Measurements from ENCODE around the gene SPDYE2. TPM values are rescaled to one million over a fixed set of nuclear protein-coding genes. Genes with fewer than 3 reads are reported as not detected.
"Not testable (repeated sequence)": the region's sequence is repeated elsewhere in the genome, so short reads cannot be mapped to it uniquely, and the experiment has no call there.

The SPDYE2 gene
- total and polyA plus RNA-seq, 2 of the 13 experiments (the other 11 are each of a cell fraction or from before 2014, with no cell fraction given): not detected

DNA sequence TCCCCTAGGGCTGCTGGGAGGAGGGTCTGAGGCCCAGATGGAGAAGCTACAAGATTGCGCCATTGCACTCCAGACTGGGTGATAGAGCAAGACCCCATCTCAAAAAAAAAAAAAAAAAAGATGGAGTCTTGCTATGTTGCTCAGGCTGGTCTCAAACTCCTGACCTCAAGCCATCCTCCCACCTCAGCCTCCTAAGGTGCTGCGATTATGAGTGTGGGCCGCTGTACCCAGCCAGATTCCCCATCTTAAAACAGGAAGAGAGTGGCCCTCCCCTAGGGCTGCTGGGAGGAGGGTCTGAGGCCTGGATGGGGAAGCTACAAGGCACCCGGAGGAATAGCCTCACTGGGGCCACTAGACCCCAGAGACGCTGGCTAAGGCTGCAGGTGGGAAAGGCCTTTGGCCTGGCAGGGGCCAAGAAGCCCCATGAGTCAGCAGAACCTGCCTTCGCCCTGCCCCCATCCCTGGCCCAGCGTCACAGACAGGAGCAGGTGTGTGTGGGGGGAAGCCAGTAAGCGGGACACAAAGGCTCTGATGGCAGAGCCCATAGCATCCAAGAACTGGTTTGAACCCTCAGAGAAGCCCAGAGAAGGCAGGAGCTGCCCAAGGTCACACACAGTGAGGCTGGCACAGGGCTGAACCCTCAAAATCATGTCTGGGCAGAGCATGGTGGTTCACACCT is 43.5 kb upstream of the SPDYE2 start:
- intact Hi-C loops (cut with micrococcal nuclease; ENCODE audit: unreplicated experiment); CTCF ChIA-PET (ENCODE audit: low intra/inter-chr PET ratio, low total read pairs); POLR2A ChIA-PET; ATAC-seq; H3K9me3 ChIP-seq (ENCODE audit: low read length); BruUV-seq (replicated peaks); FAIRE-seq; H3K4me1 ChIP-seq (ENCODE audit: insufficient read depth, low read length); H3K4me2 ChIP-seq (ENCODE audit: low read depth, low read length); H3K9ac ChIP-seq (ENCODE audit: insufficient read depth, low read depth, low read length); H2AFZ ChIP-seq (ENCODE audit: low read length); H3K27ac ChIP-seq (ENCODE audit: extremely low read length, insufficient read depth, low read length); in situ Hi-C loops (cut with HindIII; ENCODE audit: extremely low pct_ligation_motif_present, low pct_unique_long_range_greater_than_20kb); H3K4me3 ChIP-seq (replicated peaks in 1 of 3; ENCODE audit: insufficient read depth in 1 of 3, low read depth in 2 of 3, low read length in 3 of 3); H3K27me3 ChIP-seq (ENCODE audit: control insufficient read depth in 1 of 2, insufficient read depth in 2 of 2, low read length in 2 of 2); H3K79me2 ChIP-seq (ENCODE audit: insufficient read depth, low read length); DNase-seq (ENCODE audit: low spot score); H3K36me3 ChIP-seq (replicated peaks in 1 of 2; ENCODE audit: control insufficient read depth in 1 of 2, insufficient read depth in 2 of 2, low read length in 2 of 2); H4K20me1 ChIP-seq (ENCODE audit: insufficient read depth, low read length): not testable (repeated sequence)
- 89% methylated on average over 3 of the region's 8 CpGs for WGBS (ENCODE audit: low lambda C conversion rate)

DNA sequence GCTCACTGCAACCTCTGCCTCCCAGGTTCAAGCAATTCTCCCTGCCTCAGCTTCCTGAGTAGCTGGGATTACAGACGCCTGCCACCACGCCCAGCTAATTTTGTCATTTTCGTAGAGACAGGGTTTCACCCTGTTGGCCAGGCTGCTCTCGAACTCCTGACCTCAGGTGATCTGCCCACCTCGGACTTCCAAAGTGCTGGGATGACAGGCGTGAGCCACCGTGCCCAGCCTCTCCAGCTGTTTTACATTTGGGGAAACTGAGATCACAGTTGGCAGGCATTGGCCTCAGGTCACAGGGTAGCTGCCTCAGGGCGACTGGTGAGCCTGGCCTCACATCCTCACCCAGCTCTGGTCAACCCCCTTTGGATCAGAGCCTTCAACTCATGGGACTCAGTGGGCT is 40.5 kb upstream of the SPDYE2 start:
- ATAC-seq; H3K4me3 ChIP-seq (replicated peaks in 1 of 3; ENCODE audit: insufficient read depth in 1 of 3, low read depth in 2 of 3, low read length in 3 of 3); H3K4me1 ChIP-seq (ENCODE audit: insufficient read depth, low read length); H3K27me3 ChIP-seq (ENCODE audit: control insufficient read depth in 1 of 2, insufficient read depth in 2 of 2, low read length in 2 of 2); H3K4me2 ChIP-seq (ENCODE audit: low read depth, low read length); in situ Hi-C loops (cut with HindIII; ENCODE audit: extremely low pct_ligation_motif_present, low pct_unique_long_range_greater_than_20kb); BruUV-seq (replicated peaks); H3K9ac ChIP-seq (ENCODE audit: insufficient read depth, low read depth, low read length); H3K9me3 ChIP-seq (ENCODE audit: low read length); H4K20me1 ChIP-seq (ENCODE audit: insufficient read depth, low read length); H3K27ac ChIP-seq (ENCODE audit: extremely low read length, insufficient read depth, low read length); CTCF ChIA-PET (ENCODE audit: low intra/inter-chr PET ratio, low total read pairs); DNase-seq (ENCODE audit: low spot score); POLR2A ChIA-PET; intact Hi-C loops (cut with micrococcal nuclease; ENCODE audit: unreplicated experiment); H2AFZ ChIP-seq (ENCODE audit: low read length); FAIRE-seq; H3K79me2 ChIP-seq (ENCODE audit: insufficient read depth, low read length); H3K36me3 ChIP-seq (replicated peaks in 1 of 2; ENCODE audit: control insufficient read depth in 1 of 2, insufficient read depth in 2 of 2, low read length in 2 of 2): not testable (repeated sequence)
- 56% methylated on average over 6 of the region's 8 CpGs for WGBS (ENCODE audit: low lambda C conversion rate)

DNA sequence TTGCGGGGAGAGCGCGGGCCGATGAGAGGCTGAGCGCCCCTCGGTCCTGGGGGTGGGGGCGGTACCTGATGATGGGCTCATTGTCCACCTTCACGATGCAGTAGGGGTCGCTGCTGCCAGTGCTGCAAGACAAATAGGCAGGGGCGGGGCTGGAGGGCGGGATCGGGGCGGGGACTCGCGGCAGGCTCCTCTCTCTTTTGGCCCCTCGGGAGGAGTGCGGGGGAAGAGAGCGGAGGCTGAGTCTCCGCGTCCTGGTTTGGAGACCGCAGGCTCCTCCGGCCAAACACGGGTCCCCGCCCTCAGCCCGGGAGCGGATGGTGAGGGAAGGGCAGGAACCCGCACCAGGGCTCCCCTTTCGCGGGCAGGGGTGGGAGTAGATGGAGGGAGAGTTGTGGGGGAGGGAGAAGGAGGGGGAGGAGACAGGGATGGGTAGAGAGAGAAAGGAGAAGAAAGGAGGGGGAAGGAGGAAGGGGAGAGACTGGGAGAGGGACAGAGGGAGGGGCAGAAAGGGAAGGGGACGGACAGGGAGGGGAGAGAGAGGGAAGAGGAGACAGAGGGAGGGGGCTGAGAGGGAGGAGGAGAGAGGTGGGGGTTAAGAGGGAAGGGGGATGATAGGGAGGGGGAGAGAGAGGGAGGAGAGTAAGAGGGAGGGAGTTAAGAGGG is 39.0 kb upstream of the SPDYE2 start:
- BruUV-seq (replicated peaks); in situ Hi-C loops (cut with HindIII; ENCODE audit: extremely low pct_ligation_motif_present, low pct_unique_long_range_greater_than_20kb); H3K4me2 ChIP-seq (ENCODE audit: low read depth, low read length); DNase-seq (ENCODE audit: low spot score); H3K36me3 ChIP-seq (replicated peaks in 1 of 2; ENCODE audit: control insufficient read depth in 1 of 2, insufficient read depth in 2 of 2, low read length in 2 of 2); H2AFZ ChIP-seq (ENCODE audit: low read length); H3K79me2 ChIP-seq (ENCODE audit: insufficient read depth, low read length); FAIRE-seq; H3K9me3 ChIP-seq (ENCODE audit: low read length); H3K4me3 ChIP-seq (replicated peaks in 1 of 3; ENCODE audit: insufficient read depth in 1 of 3, low read depth in 2 of 3, low read length in 3 of 3); intact Hi-C loops (cut with micrococcal nuclease; ENCODE audit: unreplicated experiment); CTCF ChIA-PET (ENCODE audit: low intra/inter-chr PET ratio, low total read pairs); POLR2A ChIA-PET; H3K9ac ChIP-seq (ENCODE audit: insufficient read depth, low read depth, low read length); H3K27ac ChIP-seq (ENCODE audit: extremely low read length, insufficient read depth, low read length); H3K27me3 ChIP-seq (ENCODE audit: control insufficient read depth in 1 of 2, insufficient read depth in 2 of 2, low read length in 2 of 2); H4K20me1 ChIP-seq (ENCODE audit: insufficient read depth, low read length); H3K4me1 ChIP-seq (ENCODE audit: insufficient read depth, low read length): not testable (repeated sequence)
- no CpG with 5 or more reads among the region's 30 CpGs for WGBS (ENCODE audit: low lambda C conversion rate)
- ATAC-seq: peak; percentile 62

DNA sequence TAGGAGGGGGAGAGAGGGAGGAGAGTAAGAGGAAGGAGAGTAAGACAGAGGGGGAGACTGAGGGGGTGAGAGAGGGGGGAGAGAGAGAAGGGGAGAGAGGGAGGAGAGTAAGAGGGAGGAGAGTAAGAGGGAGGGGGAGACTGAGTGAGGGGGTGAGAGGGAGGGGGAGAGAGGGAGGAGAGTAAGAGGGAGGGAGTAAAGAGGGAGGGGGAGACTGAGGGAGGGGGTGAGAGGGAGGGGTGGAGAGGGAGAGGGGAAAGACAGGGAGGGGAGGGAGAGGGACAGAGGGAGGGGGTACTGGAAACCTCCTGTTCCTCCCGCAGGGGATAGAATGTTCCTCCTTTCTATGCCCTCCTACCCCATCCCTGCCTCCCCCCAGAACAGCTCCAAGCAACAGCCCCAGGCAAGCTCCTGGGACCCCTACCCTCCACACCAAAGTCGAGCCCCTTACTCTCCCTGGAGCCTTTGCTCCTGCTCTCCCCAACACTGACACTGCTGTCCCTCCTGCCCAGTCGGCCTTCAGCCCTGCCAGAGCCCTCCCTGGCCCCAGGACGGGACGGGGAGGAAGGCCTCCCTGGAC is 38.3 kb upstream of the SPDYE2 start:
- H4K20me1 ChIP-seq (ENCODE audit: insufficient read depth, low read length); H3K4me3 ChIP-seq (replicated peaks in 1 of 3; ENCODE audit: insufficient read depth in 1 of 3, low read depth in 2 of 3, low read length in 3 of 3); H3K4me2 ChIP-seq (ENCODE audit: low read depth, low read length); POLR2A ChIA-PET; CTCF ChIA-PET (ENCODE audit: low intra/inter-chr PET ratio, low total read pairs); H3K4me1 ChIP-seq (ENCODE audit: insufficient read depth, low read length); in situ Hi-C loops (cut with HindIII; ENCODE audit: extremely low pct_ligation_motif_present, low pct_unique_long_range_greater_than_20kb); H3K9ac ChIP-seq (ENCODE audit: insufficient read depth, low read depth, low read length); intact Hi-C loops (cut with micrococcal nuclease; ENCODE audit: unreplicated experiment); H2AFZ ChIP-seq (ENCODE audit: low read length); H3K36me3 ChIP-seq (replicated peaks in 1 of 2; ENCODE audit: control insufficient read depth in 1 of 2, insufficient read depth in 2 of 2, low read length in 2 of 2); H3K27ac ChIP-seq (ENCODE audit: extremely low read length, insufficient read depth, low read length); H3K9me3 ChIP-seq (ENCODE audit: low read length); FAIRE-seq; H3K27me3 ChIP-seq (ENCODE audit: control insufficient read depth in 1 of 2, insufficient read depth in 2 of 2, low read length in 2 of 2); H3K79me2 ChIP-seq (ENCODE audit: insufficient read depth, low read length); BruUV-seq (replicated peaks): not testable (repeated sequence)
- DNase-seq (ENCODE audit: low spot score): peak; percentile 5
- peak; percentile 2; the same call in 1 of the 3 replicates for ATAC-seq
- 5% methylated on average over 5 of the region's 5 CpGs for WGBS (ENCODE audit: low lambda C conversion rate)
